T-helper 1 cell (primary cell): ENCODE results near the gene ZDHHC21.
"Not testable (repeated sequence)": the region's sequence is repeated elsewhere in the genome, so short reads cannot be mapped to it uniquely, and the experiment has no call there.

Source experiments
- DNase-seq, 5 donors: peaks; one replicate each; pipeline ENCODE4 v3.0.0-alpha.2; 2012 to 2020
- total RNA-seq, 4 donors: gene quantifications; one replicate each; lab custom pipeline; 2026; lab: John Stamatoyannopoulos, UW

Gene ZDHHC21
- total RNA-seq, result 21.4 to 31.5 (median 23.3) reads per million in 4 donors

- peak; percentile 14 to 67 (median 25) for DNase-seq
Measured at GRCh38 chr9:14693251-14693861, at the start of gene ZDHHC21. ZDHHC21 (minus strand) TSS chr9:14693432; CDS start chr9:14674340, 19,092 bp downstream.

GRCh38 chr9:14741369-14741768 is 48.1 kb upstream of the ZDHHC21 start:
- no peak for DNase-seq

- no peak for DNase-seq
Measured at GRCh38 chr9:14733133-14733532, 39.9 kb upstream of the ZDHHC21 start.

GRCh38 chr9:14731294-14731981 is 38.2 kb upstream of the ZDHHC21 start:
- DNase-seq, result no peak

GRCh38 chr9:14730461-14730898 is 37.2 kb upstream of the ZDHHC21 start:
- DNase-seq, result no peak

GRCh38 chr9:14723301-14723700 is 30.1 kb upstream of the ZDHHC21 start:
- DNase-seq, result no peak

GRCh38 chr9:14722391-14723035 is 29.3 kb upstream of the ZDHHC21 start, which contains the start of gene CER1:
CER1 (minus strand) TSS chr9:14722733; CDS start chr9:14722672, 61 bp downstream.
- no peak for DNase-seq

GRCh38 chr9:14719231-14719923 is 26.1 kb upstream of the ZDHHC21 start:
- DNase-seq, result no peak

GRCh38 chr9:14715102-14715501 is 21.9 kb upstream of the ZDHHC21 start:
- no peak for DNase-seq

GRCh38 chr9:14713187-14713767 is 20.0 kb upstream of the ZDHHC21 start:
- DNase-seq, result no peak

GRCh38 chr9:14710804-14711203 is 17.6 kb upstream of the ZDHHC21 start:
- no peak for DNase-seq

- DNase-seq, result no peak
Measured at GRCh38 chr9:14706530-14707140, 13.4 kb upstream of the ZDHHC21 start.

GRCh38 chr9:14705079-14705478 is 11.8 kb upstream of the ZDHHC21 start:
- DNase-seq, result no peak

GRCh38 chr9:14704281-14704680 is 11.0 kb upstream of the ZDHHC21 start:
- no peak for DNase-seq

- DNase-seq, result no peak
Measured at GRCh38 chr9:14702200-14702720, 9.0 kb upstream of the ZDHHC21 start.

- peak in 1 of 5 donors; percentile 12 for DNase-seq
Measured at GRCh38 chr9:14692470-14693250, 572 bp downstream of the ZDHHC21 start.

GRCh38 chr9:14690948-14691730 is 2.1 kb downstream of the ZDHHC21 start:
- DNase-seq, result no peak

- DNase-seq, result no peak
Measured at GRCh38 chr9:14687042-14687719, 6.1 kb downstream of the ZDHHC21 start.

GRCh38 chr9:14686168-14686567 is 7.1 kb downstream of the ZDHHC21 start:
- no peak for DNase-seq

GRCh38 chr9:14682616-14683015 is 10.6 kb downstream of the ZDHHC21 start:
- not testable (repeated sequence) for DNase-seq
